Fibroblast of skin of right biceps (primary cell): ENCODE data around the gene MIPOL1.

Experiments
- DNase-seq: peaks from one replicate; pipeline ENCODE4 v3.0.0-alpha.2; 2013

MIPOL1 gene

DNA sequence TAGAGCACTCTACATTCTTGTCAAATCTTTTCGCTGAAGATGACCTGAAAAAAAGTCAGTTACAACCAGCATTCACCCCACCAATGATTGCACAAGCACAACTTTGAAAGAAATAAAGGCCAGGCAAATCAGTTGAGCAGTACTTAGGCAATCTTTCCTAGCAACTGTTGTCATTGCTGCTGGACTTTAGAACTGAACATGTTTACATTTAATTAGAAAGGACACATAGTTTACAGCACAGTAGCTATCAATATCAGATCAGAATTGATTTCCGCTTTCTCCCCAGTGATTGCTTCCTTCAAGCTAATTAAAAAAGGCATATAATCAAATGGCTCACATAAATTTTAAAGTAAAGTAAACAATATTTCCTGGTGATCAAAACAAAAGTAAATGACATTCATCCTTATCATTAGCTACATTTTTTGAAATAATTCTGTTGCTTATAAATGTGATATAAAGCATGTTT, 268.9 kb downstream of the MIPOL1 start:
- DNase-seq, result no peak

DNA sequence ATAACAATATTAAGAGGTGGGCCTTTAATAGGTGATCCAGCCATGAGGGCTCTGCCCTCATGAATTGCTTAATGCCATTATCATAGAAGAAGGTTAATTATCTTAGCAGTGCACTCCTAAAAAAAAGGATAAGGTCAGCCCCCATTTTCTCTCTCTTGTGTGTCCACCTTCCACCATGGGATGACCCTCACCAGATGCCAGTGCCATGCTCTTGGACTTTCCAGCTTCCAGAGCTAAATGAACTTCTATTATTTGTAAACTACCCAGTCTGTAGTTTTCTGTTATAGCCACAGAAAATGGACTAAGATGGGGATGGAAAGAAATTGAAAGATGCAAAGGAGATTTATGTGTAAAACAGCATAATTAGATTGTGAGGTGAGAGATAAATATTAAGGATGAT, 271.9 kb downstream of the MIPOL1 start:
- no peak for DNase-seq

DNA sequence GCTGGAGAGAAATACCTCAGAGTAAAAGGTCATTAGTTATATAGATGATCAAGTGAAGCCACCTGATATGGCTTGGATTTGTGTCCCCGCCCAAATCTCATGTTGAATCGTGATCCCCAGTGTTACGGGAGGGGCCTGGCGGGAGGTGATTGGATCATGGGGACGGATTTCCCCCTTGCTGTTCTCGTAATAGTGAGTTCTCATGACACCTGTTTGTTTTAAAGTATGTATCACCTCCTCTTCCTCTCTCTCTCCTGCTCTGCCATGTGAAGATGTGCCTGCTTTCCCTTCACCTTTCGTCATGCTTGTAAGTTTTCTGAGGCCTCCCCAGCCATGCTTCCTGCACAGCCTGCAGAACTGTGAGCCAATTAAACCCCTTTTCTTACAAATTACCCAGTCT, 272.5 kb downstream of the MIPOL1 start:
- no peak for DNase-seq

GRCh38 chr14:37472906-37473305, 275.2 kb downstream of the MIPOL1 start:
- no peak for DNase-seq

- no peak for DNase-seq
These were observed 276.5 kb downstream of the MIPOL1 start for GRCh38 chr14:37474191-37474590.

- no peak for DNase-seq
These were observed 282.9 kb downstream of the MIPOL1 start for GRCh38 chr14:37480446-37481290.

DNA sequence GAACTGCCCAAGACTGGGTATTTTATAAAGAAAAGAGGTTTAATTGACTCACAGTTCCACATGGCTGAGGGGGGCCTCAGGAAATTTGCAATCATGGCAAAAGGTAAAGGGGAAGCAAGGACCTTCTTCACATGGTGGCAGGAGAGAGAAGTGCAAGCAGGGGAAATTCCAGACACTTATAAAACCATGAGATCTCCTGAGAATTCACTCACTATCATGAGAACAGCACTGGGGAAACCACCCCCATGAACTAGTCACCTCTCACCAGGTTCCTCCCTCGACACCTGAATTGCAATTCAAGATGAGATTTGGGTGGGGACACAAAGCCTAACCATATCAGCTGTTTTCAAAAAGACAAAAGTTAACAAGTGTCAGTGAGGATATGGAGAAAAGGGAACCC, 284.7 kb downstream of the MIPOL1 start:
- DNase-seq, result no peak

DNA sequence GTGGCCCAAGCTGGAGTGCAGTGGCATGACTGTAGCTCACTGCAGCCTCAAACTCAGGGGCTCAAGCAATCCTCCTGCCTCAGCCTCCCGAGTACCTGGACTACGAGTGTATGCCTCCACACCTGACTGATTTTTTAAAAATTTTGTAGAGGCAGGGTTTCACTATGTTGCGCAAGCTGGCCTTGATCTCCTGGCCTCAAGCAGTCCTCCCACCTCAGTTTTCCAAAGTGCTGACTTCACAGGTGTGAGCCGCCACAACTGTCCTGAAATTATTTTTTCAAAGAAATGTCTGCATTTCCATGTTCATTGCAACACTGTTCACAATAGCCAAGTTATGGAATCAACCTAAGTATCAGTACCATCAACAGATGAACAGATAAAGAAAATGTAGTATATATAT, 285.9 kb downstream of the MIPOL1 start:
- no peak for DNase-seq

- no peak for DNase-seq
These were observed 292.9 kb downstream of the MIPOL1 start for GRCh38 chr14:37490607-37491006.

DNA sequence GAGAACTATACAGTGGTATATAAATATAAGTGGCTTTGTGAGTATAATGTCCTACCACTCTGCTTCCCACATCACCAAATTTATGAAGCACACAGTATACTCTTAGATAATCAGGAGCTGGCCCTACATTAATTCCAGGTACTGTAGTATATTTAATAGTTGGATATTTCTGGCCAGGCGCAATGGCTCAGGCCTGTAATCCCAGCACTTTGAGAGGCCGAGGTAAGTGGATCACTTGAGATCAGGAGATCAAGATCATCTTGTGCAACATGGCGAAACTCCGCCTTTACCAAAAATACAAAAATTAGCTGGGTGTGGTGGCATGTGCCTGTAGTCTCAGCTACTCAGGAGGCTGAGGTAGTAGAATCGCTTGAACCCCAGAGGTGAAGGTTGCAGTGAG, 293.3 kb downstream of the MIPOL1 start:
- no peak for DNase-seq

DNA sequence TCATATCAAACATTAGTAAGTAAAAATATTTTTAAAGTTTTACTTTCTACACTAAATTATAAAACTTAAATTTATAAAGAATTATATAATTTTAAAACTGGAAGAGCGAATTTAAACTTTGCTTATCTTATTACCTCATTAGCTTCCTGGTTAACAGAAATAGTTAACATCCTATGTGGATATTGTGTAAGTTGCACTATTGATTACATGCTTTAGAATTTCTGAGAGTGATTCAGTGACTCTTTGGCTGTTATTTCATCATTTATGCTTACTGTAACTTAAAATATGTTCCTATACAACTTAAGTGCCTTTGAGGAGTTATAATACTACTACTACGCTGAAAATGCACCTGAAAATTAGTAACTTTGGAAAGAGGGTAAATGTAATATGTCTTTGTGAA, 295.9 kb downstream of the MIPOL1 start:
- no peak for DNase-seq

- DNase-seq, result no peak
These were observed 299.7 kb downstream of the MIPOL1 start for GRCh38 chr14:37497422-37497821.

- no peak for DNase-seq
These were observed 304.1 kb downstream of the MIPOL1 start for GRCh38 chr14:37501877-37502276.

GRCh38 chr14:37508503-37508902, 310.8 kb downstream of the MIPOL1 start:
- DNase-seq, result peak; percentile 3

- no peak for DNase-seq
These were observed 314.4 kb downstream of the MIPOL1 start for GRCh38 chr14:37512173-37512572.

GRCh38 chr14:37515771-37516170, 318.0 kb downstream of the MIPOL1 start:
- DNase-seq, result no peak

DNA sequence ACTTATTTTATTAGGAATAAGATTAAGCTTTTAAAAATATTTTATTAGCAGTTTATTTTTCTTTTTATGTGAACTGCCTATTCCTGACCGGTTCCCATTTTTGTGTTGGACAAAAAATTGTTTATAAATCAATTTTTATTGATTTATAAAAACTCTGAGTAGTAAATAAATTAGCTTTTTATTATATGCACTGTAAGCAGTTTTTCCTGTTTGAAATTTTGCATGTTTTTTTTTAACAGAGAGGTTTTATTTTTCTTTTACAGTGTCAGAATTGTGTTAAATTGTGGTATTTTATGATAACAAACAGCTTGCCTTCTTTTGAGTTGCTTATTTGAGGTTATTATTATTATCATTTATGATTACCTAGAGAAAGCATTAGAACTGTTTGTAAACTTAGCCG, 329.3 kb downstream of the MIPOL1 start:
- DNase-seq, result no peak

DNA sequence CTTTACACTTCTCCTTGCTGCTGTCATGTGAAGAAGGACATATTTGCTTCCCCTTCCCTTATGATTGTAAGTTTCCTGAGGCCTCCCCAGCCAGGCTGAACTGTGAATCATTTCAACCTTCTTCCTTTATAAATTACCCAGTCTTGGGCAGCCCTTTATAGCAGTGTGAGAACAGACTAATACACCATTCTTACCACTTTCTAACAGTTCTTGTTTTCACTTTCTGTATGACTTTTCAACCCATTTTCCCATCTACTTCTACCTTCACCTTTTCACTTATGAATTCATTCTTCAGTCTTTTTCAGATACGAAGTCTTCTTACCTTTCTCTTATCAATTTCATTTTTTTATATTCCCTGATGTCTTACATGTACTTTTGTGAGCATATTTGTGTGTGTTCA, 342.3 kb downstream of the MIPOL1 start:
- DNase-seq, result no peak

- no peak for DNase-seq
These were observed 346.7 kb downstream of the MIPOL1 start for GRCh38 chr14:37544407-37544806.

- DNase-seq, result no peak
These were observed 347.4 kb downstream of the MIPOL1 start for GRCh38 chr14:37545174-37545573.

- peak; percentile 28 for DNase-seq
These were observed 349.1 kb downstream of the MIPOL1 start for GRCh38 chr14:37546621-37547447.

DNA sequence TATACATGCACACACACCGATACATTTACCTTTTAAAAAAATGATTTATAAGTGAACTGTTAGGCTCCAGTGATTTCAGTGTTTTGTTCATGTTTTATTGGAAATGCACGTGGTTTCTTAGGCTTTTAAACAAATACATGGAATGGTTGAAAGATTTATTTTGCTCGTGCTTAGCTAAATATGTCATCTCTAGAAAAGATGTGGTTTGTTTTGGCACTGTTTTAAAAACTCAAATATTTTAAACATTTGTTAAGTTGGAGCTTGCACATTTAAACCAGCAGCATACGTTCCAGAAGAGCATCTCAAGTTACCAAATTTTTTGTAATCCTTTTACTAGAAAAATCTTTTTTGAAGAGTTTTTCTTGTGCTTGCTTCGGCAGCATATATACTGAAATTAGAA, 352.8 kb downstream of the MIPOL1 start:
- DNase-seq, result peak; percentile 78

DNA sequence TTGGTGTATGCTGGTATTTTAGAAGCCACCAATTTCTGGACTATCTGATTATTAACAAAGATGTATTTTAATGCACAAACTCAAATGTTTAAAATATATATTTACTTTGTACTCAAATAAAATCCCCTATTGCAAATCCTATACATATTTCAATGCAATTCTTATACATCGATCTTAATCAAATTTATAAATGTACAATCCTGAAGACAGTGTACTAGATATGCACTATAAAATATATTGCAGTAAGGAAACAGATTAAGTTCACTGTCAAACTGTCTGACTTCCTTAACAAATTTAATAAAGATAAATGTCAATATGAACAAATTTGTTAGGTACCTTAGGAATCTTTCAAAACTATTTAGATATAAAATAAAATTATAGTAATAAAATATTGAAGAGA, 353.4 kb downstream of the MIPOL1 start:
- DNase-seq, result no peak

- DNase-seq, result no peak
These were observed 356.3 kb downstream of the MIPOL1 start for GRCh38 chr14:37553935-37554550.
